Central memory CD8-positive, alpha-beta T cell (primary cell): ENCODE data around the gene ULBP2.
"Not testable (repeated sequence)": the region's sequence is repeated elsewhere in the genome, so short reads cannot be mapped to it uniquely, and the experiment has no call there.

Source experiments
- ATAC-seq: fragments of 150-1000 bp; cut with Tn5 transposase; replicated peaks from 2 replicates; pipeline ENCODE4 v1.10.0; 2022; ENCODE audit warnings: mild to moderate bottlenecking, moderate FRiP score, moderate number of reproducible peaks; ENCODE audit not compliant: poor library complexity, severe bottlenecking; ENCODE audit errors: extremely low read depth
- DNase-seq, 2 donors: peaks; one replicate each; pipeline ENCODE4 v3.0.0; 2021; ENCODE audit warnings: low spot score in 2 of 2
- H3K27ac Mint-ChIP-seq: one replicate; pipeline ENCODE4 v1.8.0; 2022; ENCODE audit warnings: low read depth, mild to moderate bottlenecking, moderate library complexity, mixed read lengths
- H3K27me3 Mint-ChIP-seq: one replicate; pipeline ENCODE4 v1.8.0; 2022; ENCODE audit warnings: mixed read lengths
- H3K36me3 Mint-ChIP-seq: one replicate; pipeline ENCODE4 v1.8.0; 2022; ENCODE audit warnings: mild to moderate bottlenecking, moderate library complexity, mixed read lengths; ENCODE audit not compliant: insufficient read depth
- H3K4me1 Mint-ChIP-seq: one replicate; pipeline ENCODE4 v1.8.0; 2022; ENCODE audit warnings: mixed read lengths
- H3K4me3 Mint-ChIP-seq: one replicate; pipeline ENCODE4 v1.8.0; 2022; ENCODE audit warnings: mild to moderate bottlenecking, moderate library complexity, mixed read lengths
- H3K9me3 Mint-ChIP-seq: one replicate; pipeline ENCODE4 v1.8.0; 2022; ENCODE audit warnings: mixed read lengths

The ULBP2 gene

GRCh38 chr6:149951096-149951495, 9.3 kb downstream of the ULBP2 start:
- Mint-ChIP-seq H3K4me3 (no peak overlapping the region), H3K27me3 (peaks cover 77% of the 10 kb centered on the region), H3K27ac (no peak overlapping the region), H3K36me3 (peaks cover 1% of the 10 kb centered on the region), H3K4me1 (peaks cover 13% of the 10 kb centered on the region), H3K9me3 (no peaks in the 10 kb centered on the region)
- DNase-seq (peak in 1 of 2 donors; percentile 7), ATAC-seq (no peak)

- ATAC-seq: no peak
- peaks cover 13% of the 10 kb centered on the region for H3K4me1 Mint-ChIP-seq
Observed at GRCh38 chr6:149951626-149952025, 9.8 kb downstream of the ULBP2 start.

GRCh38 chr6:149953390-149953789, 11.6 kb downstream of the ULBP2 start:
- peaks cover 81% of the 10 kb centered on the region for H3K27me3 Mint-ChIP-seq
- ATAC-seq, H3K27ac Mint-ChIP-seq, DNase-seq, H3K36me3 Mint-ChIP-seq, H3K4me3 Mint-ChIP-seq, H3K9me3 Mint-ChIP-seq: not testable (repeated sequence)
- H3K4me1 Mint-ChIP-seq: peaks cover 13% of the 10 kb centered on the region

More at GRCh38 chr6:149951626-149952025, 9.8 kb downstream of the ULBP2 start:
- DNase-seq: peak in 1 of 2 donors; percentile 11
- Mint-ChIP-seq H3K9me3 (no peaks in the 10 kb centered on the region), H3K27me3 (peaks cover 82% of the 10 kb centered on the region), H3K4me3 (no peak overlapping the region), H3K36me3 (peaks cover under 1% of the 10 kb centered on the region), H3K27ac (no peak overlapping the region)

- DNase-seq, H3K27ac Mint-ChIP-seq, H3K36me3 Mint-ChIP-seq, H3K9me3 Mint-ChIP-seq, H3K4me3 Mint-ChIP-seq: not testable (repeated sequence)
- ATAC-seq: peak; percentile 80
- Mint-ChIP-seq H3K27me3 (peaks cover 86% of the 10 kb centered on the region), H3K4me1 (peaks cover 13% of the 10 kb centered on the region)
Observed at GRCh38 chr6:149953934-149954327, 12.1 kb downstream of the ULBP2 start.

GRCh38 chr6:149954328-149954983, 12.6 kb downstream of the ULBP2 start:
- H3K36me3 Mint-ChIP-seq, H3K9me3 Mint-ChIP-seq, H3K4me3 Mint-ChIP-seq, DNase-seq, H3K27ac Mint-ChIP-seq: not testable (repeated sequence)
- H3K27me3 Mint-ChIP-seq: peaks cover 86% of the 10 kb centered on the region
- peaks cover 13% of the 10 kb centered on the region for H3K4me1 Mint-ChIP-seq
- peak; percentile 25 for ATAC-seq

- not testable (repeated sequence) for H3K27ac Mint-ChIP-seq, H3K9me3 Mint-ChIP-seq, ATAC-seq, DNase-seq, H3K36me3 Mint-ChIP-seq
- H3K27me3 Mint-ChIP-seq: peaks cover 86% of the 10 kb centered on the region
- H3K4me1 Mint-ChIP-seq: peaks cover 13% of the 10 kb centered on the region
- H3K4me3 Mint-ChIP-seq: peak overlapping the region; percentile 65
Observed at GRCh38 chr6:149954984-149955653, 13.3 kb downstream of the ULBP2 start.

- not testable (repeated sequence) for ATAC-seq, H3K27ac Mint-ChIP-seq, H3K9me3 Mint-ChIP-seq, H3K4me3 Mint-ChIP-seq, DNase-seq, H3K36me3 Mint-ChIP-seq
- Mint-ChIP-seq H3K27me3 (peaks cover 86% of the 10 kb centered on the region), H3K4me1 (peaks cover 13% of the 10 kb centered on the region)
Observed at GRCh38 chr6:149955654-149956317, 14.0 kb downstream of the ULBP2 start.

GRCh38 chr6:149958124-149958523, 16.3 kb downstream of the ULBP2 start:
- H3K4me3 Mint-ChIP-seq, H3K36me3 Mint-ChIP-seq, ATAC-seq, DNase-seq, H3K27ac Mint-ChIP-seq, H3K9me3 Mint-ChIP-seq: not testable (repeated sequence)
- H3K27me3 Mint-ChIP-seq: peaks cover 86% of the 10 kb centered on the region
- H3K4me1 Mint-ChIP-seq: peaks cover 17% of the 10 kb centered on the region

- Mint-ChIP-seq H3K4me1 (peaks cover 33% of the 10 kb centered on the region), H3K27me3 (peaks cover 92% of the 10 kb centered on the region)
- H3K36me3 Mint-ChIP-seq, ATAC-seq, H3K4me3 Mint-ChIP-seq, H3K9me3 Mint-ChIP-seq, H3K27ac Mint-ChIP-seq, DNase-seq: not testable (repeated sequence)
Observed at GRCh38 chr6:149959806-149960205, 18.0 kb downstream of the ULBP2 start.

GRCh38 chr6:149960488-149960887, 18.7 kb downstream of the ULBP2 start:
- ATAC-seq (no peak), DNase-seq (no peak)
- Mint-ChIP-seq H3K27me3 (peaks cover 92% of the 10 kb centered on the region), H3K36me3 (peaks cover 5% of the 10 kb centered on the region), H3K4me1 (peaks cover 33% of the 10 kb centered on the region), H3K27ac (no peak overlapping the region), H3K4me3 (no peak overlapping the region), H3K9me3 (no peaks in the 10 kb centered on the region)

- ATAC-seq (peak; percentile 22), DNase-seq (no peak)
- Mint-ChIP-seq H3K27me3 (peaks cover 88% of the 10 kb centered on the region), H3K9me3 (no peaks in the 10 kb centered on the region), H3K36me3 (peaks cover 5% of the 10 kb centered on the region), H3K4me1 (peaks cover 34% of the 10 kb centered on the region), H3K27ac (no peak overlapping the region), H3K4me3 (no peak overlapping the region)
Observed at GRCh38 chr6:149961728-149962425, 20.1 kb downstream of the ULBP2 start.

GRCh38 chr6:149962461-149963211, 20.8 kb downstream of the ULBP2 start:
- no peak overlapping the region for H3K27ac Mint-ChIP-seq
- peak overlapping the region; percentile 86 for H3K4me3 Mint-ChIP-seq
- ATAC-seq (no peak), DNase-seq (no peak)
- peaks cover 5% of the 10 kb centered on the region for H3K36me3 Mint-ChIP-seq
- no peaks in the 10 kb centered on the region for H3K9me3 Mint-ChIP-seq
- H3K4me1 Mint-ChIP-seq: peaks cover 34% of the 10 kb centered on the region
- H3K27me3 Mint-ChIP-seq: peaks cover 94% of the 10 kb centered on the region
